Stimulated activated CD4-positive, alpha-beta T cell treated with anti-CD3 and anti-CD28 coated beads, Interleukin-12 subunit alpha, Interleukin-12 subunit beta, amount 100 ng/mL, for 4 hours (primary cell): Measurements from ENCODE around the gene ATRIP.

Experiments used
- DNase-seq: peaks from one replicate; pipeline ENCODE4 v3.0.0-alpha.2; 2020

ATRIP gene

GRCh38 chr3:48410205-48411040 lies 36.1 kb upstream of the ATRIP start:
- no peak for DNase-seq

DNA sequence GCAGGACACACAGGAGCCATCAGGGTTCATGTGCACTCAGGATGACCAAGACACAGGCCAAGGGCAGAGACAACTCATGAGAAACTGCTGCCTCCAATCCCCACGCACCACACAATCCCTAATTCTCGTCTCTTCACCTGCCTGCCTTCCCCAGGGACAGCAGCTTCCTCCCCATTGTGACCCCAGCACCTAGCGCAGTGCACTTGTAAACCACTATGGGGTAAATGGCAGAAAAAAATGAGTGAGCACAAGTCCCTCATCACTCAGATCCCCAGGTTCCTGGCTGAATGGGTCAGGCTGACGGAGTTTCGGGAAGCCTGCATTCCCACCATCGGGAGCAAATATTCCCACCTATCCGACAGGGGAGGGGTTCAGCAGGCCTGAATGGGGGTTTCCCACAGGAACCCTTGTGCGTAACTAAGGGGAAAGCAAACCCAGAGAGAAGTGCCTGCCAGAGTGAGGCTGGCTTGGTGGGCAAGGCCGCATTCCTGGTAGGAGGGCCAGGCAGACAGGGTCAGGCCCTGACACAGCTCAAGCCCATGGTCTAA lies 35.4 kb upstream of the ATRIP start:
- no peak for DNase-seq

DNA sequence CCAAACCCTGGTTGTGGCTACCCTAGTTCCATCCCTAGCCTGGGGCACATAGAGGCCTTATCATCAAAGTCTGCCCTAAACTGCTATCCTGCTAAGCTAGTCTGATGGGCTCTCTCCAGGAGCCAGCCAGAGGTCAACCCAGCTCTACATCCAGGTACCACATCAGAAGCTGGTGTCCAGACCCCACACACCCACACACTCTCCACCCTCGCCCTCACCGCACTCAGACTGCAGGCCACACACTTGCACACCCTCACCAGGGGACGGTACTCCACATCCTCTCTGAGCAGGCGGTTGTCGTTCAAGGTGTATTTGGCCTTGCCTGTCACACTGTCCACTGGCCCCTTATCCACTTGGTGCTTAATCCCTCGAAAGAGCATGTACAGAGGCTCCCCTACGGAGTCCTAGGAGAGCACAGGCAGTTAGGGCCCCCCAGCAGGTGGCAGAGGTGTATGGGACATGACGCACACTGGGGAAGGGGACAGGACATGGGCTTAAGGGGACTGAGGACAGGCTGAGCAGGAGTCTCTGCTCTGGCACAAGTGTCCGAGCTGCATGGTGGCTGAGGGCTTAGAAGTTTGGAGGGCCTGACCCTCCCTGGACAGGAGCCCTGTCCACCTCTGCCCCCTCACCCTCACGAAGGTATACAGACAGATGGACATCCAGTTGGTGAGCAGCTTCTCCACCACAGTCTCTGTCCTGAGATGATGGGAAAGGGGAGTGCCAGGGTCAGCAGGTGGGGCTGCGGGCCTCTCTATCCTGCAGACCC lies 34.7 kb upstream of the ATRIP start:
- DNase-seq, result no peak

GRCh38 chr3:48412375-48413001 lies 34.0 kb upstream of the ATRIP start:
- no peak for DNase-seq

DNA sequence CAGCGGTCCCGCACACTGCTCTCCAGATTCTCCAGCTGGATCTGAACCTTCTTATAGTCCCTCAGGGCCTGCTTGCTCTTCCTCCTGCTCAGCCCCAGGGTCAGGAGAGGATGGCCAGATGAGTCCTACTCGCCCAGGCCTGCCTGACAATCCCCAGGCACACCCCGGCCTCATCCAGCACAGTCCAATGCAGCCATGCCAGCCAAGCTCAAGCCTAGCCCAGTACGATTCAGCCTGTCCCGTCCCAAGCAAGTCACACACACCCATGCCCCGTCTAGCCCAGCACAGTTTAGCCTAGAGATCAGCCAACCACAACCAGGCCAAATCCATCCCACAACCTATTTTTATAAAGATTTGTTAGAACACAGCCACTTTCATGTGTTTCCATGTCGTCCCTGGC lies 33.5 kb upstream of the ATRIP start:
- DNase-seq, result no peak

DNA sequence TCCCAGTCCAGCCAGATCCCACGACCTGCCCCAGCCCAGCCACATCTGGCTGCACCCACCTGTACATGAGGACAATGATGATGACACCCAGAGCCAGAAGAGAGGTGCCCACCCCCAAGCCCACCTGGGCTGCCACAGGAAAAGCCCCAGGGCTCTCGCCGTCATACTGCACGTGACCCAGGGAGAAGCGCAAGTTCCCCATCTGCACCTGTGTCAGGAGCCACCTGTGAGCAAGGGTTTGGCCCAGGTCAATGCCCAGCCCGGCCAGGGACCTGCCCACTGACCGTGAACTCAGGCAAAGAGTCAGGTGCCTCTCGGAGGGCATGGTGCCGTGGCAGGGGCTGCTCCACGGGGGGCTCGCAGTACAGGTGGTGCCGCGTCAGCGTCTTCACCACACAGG lies 32.9 kb upstream of the ATRIP start:
- DNase-seq, result no peak

DNA sequence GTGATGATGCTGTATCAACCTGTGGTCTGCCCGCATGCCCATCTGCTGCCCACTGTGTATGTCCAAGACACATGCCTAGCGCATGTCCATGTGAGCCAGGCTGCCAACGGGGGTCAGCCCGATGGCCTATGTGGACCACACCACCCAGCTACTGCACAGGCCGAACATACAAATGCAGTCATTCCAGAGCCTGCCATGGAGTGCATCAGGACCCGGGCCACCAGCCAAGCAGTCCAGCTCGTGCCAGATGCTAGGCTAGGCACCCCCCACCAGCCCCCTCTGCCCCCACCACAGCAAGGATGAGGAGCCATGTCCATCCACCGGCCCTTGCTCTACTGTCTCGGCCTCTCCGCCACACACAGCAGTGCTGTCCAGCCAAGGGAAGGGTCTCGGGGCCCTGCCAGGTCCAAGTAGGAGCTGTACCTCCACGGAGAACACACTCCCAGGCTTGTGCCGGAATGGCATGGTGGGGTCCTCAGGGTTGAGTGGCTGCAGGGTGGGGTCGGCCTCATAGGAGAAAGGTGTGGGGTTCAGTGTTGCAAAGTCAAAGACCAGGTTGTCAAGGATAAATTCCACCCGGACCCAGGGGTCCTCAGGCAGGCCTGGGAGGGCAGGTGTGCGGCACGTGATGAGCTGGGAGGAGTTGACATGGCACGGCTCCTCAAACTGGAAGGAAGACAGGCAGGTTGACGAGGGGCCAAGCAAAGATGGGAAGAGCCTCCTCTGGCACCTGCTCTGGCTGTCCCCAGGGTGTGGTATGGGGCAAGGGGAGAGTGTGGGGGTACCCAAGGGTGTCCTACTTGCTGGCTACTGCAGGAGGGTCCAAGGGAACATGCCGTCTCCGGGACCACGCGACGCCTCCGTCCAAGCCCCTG lies 31.9 kb upstream of the ATRIP start:
- no peak for DNase-seq

- DNase-seq, result no peak
These were observed 31.1 kb upstream of the ATRIP start for GRCh38 chr3:48415251-48415953.

GRCh38 chr3:48416091-48416505 lies 30.4 kb upstream of the ATRIP start:
- no peak for DNase-seq

GRCh38 chr3:48416546-48416945 lies 30.0 kb upstream of the ATRIP start:
- no peak for DNase-seq

GRCh38 chr3:48417529-48418108 lies 28.9 kb upstream of the ATRIP start:
- no peak for DNase-seq

GRCh38 chr3:48418140-48418539 lies 28.4 kb upstream of the ATRIP start:
- no peak for DNase-seq

GRCh38 chr3:48418651-48419050 lies 27.9 kb upstream of the ATRIP start:
- no peak for DNase-seq

GRCh38 chr3:48419149-48419548 lies 27.4 kb upstream of the ATRIP start:
- DNase-seq, result no peak

DNA sequence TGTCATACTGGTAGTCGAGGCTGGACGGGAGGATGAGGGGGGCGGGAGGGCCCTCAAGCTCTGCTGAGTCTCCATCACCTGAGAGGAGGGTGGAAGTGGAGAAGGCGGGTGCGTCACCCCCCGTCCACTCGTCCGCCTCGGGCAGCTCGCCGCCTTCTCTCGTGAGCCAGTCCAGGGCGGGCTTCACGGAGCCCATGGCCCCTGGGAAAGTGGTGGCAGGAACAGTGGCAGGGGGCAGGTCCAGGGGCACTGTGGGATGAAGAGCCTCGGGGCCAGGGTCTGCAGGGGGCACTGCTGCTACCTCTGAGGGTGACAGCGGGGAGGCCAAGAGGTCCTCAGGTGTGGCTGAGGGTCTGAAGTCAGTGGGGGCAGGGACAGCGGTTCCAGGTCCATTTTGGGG lies 26.9 kb upstream of the ATRIP start:
- no peak for DNase-seq

- DNase-seq, result no peak
These were observed 26.0 kb upstream of the ATRIP start for GRCh38 chr3:48420561-48420960.

- DNase-seq, result no peak
These were observed 24.3 kb upstream of the ATRIP start for GRCh38 chr3:48422272-48422671.

DNA sequence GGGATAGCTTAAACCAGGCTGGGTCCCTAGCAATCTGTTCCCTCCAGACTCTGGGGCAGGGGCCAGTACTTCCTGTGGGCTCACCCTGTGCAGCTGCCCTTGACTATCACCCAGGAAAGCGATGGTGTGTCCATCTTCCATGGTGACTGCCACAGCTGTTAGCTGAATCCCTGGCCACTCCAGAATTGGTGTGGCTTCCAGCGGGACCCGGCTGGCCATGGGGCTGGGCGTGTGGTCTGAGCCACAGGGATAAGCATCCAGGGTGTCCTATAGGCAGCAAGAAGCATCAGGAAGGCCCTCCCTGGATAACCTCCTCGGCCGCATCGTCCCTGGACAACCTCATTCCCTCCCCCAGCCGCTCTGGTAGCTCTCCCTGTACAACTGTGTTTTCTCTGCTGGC lies 23.9 kb upstream of the ATRIP start:
- DNase-seq, result no peak

- DNase-seq, result no peak
These were observed 23.2 kb upstream of the ATRIP start for GRCh38 chr3:48423241-48423882.

GRCh38 chr3:48423883-48424695 lies 22.4 kb upstream of the ATRIP start:
- DNase-seq, result no peak
